Activated CD4-positive, alpha-beta T cell treated with anti-CD3 and anti-CD28 coated beads, Interleukin-10, Interleukin-2, amounts not matched to agents 100 ng/mL and 50 ng/mL, durations not matched to agents 16 hours and 8 hours (primary cell): ENCODE data around the gene PALM3.

Experiments
- DNase-seq: peaks from one replicate; pipeline ENCODE4 v3.0.0-alpha.2; 2020

The PALM3 gene

DNA sequence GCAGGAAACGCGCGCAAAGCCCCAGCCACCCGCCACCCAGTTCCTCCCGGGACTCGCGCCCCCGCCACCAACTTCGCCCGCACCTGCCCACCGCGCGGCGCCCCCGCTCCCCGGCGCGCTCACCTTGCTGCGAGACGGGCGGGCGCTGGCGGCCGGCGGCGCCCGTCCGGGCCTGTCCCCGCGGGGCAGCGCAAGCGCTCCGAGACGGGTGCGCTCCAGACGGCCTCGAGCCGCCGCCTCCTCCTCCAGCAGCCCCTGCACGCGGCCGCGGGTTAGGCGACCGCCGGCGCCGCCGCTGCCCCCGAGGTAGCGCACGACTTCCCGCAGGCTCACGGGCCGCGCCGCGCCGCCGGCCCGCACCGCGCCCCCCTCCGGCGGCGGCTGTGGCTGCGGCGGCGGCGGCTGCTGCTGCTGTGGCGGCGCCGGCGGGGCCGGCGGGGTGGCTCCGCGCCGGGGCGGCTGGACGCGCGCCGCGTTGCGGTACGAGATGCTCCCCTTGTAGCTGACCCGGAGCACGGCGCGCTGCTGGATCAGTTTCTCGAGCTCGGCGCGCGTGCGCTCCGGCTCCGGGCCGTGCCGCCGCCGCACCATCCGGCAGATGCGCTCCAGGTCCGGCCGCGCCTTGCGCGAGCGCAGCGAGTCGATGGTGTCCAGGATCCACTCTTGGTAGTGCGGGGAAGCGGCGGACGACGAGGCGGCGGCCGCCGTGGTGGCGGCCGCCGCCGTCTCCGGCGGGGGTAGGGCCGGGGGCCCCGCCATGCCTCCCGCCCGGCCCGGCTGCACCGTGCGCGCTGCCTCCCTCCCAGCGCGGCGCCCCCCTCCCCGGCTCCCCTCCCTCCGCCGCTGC lies 28.0 kb upstream of the PALM3 start:
- DNase-seq = peak; percentile 68

DNA sequence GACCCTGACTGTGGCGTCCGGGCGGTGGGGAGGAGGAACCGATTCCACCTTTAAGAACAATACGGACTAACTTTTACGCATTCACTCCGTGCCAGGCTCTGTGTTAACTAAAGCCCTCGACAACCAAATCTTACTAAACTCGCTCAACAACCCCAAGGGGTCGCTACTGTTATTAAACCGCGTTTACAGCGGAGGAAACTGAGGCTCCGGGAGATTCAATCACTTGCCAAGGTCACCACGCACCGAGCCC lies 27.5 kb upstream of the PALM3 start:
- peak; percentile 34 for DNase-seq

DNA sequence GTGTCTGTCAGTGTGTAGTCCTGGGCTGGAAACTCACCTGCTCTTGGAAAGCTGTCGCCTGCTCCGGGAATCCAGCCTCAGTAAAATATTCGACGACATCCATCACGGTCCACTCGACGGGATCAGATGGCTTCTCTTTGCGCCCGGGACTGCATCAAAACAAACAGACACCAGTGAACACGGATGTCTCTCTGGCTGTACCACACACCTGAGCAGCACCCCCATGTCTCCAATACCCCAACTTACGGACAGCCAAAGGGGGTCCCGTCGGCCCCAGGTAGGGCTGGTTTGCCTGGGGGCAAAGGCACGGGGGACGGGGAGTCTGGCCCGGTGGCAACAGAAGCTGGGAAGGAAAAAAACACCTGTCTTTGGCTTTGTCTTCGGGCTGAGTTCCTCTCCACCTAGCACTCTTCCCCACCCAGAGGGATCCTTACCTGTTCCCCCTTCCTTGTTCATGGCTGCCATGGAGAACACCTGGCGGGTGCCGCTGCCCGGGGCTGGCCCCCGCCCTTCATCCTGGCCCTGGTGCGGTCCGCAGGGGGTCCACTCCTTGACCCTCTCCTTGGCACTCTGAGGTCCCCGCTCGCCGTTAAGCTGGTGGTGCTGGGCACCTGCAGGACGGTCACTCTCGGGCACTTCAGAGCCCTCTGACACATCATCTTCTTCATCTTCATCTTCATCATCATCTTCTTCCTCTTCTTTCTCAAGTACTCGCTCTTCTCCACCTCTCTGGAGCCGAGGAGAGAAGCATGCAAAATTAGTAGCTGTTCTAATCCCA lies 26.9 kb upstream of the PALM3 start:
- no peak for DNase-seq

DNA sequence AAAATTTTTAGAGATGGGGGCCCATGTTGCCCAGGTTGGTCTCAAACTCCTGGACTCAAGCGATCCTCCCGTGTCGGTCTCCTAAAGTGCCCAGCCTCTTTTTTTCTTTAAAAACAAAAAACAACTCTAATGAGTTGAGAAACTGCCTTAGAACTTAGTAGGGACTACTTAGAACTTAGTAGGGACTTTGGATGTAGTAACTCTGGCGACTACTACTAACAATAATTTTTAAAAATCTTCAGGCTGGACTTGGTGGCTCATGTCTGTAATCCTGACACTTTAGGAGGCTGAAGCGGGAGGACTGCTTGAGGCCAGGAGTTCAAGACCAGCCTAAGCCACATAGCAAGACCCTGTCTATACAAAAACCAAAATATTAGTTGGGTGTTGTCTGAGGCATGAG lies 24.2 kb upstream of the PALM3 start:
- no peak for DNase-seq

DNA sequence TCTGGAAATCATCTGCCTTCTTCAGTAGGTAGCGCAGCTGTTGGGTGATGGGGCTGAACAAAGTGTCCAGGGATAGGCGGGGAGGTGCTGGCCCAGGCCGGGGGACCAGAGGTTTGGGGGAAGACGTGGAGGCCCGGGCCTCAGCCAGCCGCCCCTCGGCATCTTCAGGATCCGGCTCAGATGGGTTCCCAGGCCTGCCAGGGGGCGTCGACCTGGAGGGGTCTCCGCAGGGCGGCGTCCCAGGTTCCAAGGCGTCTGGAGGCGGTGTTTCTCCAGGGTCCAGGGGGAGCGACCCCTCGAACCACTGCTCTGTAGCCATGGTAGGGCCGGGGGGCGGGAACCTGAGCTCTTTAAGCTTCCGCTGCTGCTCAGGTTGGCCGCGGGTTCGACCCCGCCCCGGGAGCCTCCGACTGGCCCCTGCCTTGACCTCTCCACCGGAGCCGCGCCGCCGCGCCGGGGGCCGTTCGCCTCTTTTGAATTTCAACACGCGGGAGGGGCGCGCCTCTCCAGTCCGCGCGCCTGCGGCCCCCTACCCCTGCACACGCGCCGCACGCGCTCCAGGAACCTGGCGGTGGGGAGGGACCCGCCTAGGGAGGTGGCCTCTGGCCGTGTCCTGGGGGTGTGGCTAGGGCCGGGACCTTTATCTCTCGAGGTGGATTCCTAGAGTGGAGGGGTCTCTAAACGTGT lies 23.6 kb upstream of the PALM3 start, which contains the start of gene C19orf67:
Gene C19orf67 (minus strand): TSS at position 475 of the 687 bp plus-strand sequence. CDS start 156 bp downstream, at position 319.
- DNase-seq = no peak

DNA sequence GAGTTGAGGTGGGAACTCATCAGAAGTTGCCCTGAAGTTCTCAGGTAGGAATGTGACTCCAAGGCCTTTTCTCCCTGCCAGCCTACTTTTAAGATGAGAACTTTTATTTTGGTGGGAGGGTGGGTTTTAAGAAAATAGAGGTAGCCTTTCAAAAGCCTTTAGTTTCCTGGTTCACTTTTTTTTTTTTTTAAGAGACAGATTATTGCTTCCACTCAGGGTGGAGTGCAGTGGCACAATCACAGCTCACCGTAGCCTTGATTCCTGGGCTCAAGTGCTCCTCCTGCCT lies 20.7 kb upstream of the PALM3 start:
- DNase-seq = no peak

DNA sequence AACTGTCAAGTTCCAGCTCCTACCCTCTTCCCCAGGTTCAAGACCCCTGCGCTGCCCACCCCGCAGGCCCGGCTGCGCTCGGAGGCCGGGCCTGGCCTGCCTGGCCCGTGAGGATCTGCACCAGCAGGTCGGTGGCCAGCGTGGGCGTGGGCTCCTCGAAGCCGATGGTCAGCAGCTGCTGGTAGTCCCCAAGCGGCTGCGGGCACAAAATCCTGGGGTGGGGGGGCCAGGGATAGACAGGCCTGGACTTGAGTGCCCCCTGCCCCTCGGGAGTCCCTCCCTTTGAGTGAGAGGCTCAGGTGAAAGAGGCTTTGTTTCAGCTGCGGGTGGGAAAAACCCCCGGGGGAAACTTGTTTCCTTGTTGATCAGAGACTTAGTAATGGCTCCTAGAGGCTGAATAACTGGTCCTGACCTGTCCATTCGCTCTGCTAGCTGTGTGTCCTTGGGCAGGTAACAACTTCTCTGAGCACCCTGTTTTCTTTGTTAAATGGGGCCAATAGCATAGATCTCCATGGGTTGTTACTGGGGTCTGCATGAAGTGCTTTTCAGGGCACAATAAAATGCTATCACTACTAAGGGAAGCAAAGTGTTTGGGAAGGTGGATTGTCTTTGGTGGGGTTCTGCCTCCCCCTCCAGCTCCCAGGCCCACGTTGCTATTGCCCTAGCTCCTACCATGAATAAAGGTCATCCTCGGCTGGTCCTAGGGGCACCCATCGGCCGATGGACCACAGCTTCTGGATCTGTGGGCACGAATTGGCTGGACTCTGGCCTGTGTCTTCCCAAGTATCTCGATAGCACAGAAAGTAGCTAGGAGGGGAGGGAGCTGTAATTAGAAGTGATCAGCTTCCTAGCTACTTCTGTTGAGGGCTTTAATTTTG lies 20.2 kb upstream of the PALM3 start:
- peak; percentile 16 for DNase-seq

DNA sequence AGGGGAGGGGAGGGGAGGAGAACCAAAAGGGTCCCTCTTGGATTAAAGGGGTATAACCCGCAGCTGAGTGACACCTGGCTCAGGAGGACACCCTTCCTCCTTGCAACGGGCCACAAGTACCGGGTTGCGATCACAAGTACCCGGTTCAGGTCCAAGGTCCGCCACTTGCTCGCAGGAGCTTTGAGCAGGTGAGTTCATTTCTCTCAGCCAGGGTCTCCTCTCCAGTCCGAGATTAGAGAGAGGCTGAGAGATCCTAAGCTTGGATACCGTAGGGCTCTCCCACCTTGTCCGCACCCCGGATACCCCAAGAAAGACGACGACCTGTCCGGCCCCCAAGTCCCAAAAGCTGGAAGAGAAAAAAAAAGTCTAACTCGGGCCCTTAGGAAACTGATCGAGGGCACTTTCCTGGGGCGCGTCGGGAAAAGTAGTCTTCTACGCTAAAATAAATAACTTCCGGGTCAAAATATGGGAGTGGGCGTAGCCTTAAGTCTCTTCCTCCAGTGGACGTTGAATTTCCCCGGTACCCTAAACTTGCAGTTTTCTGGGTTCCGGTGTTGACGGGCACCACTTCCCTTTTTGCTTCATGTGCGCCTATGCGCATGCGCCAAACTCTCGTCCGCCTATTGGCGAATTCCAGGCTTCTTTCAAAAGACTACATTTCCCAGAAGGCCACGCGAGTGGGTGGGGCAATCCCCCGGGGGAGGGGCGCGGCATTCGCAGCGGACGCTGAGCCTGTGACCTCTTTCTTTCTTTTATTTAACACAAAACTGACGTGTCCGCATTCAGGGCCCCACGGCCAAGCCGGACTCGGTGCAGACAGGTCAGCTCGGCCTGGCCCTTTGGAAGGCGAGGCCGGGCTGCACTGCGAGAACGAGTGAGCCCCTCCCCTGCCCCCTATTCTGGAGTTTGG lies 19.3 kb upstream of the PALM3 start:
- peak; percentile 100 for DNase-seq

DNA sequence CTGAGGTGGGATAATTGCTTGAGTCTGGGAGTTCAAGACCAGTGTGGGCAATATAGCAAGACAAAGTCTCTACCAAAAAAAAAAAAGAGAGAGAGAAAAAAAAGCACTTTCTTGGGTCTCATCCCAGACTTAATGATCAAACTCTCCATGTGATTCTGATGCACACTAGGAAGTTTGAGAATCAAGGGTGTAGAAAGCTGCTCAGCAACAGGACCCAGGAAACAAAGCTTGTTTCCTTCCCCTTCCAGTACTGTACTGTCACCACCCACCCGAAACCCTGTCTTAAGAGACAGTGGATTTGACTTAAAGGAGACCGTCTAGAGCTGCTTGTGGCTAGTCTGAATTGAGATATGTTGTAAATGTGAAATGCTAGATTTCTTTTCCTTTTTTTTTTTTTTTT lies 16.5 kb upstream of the PALM3 start:
- DNase-seq = no peak

DNA sequence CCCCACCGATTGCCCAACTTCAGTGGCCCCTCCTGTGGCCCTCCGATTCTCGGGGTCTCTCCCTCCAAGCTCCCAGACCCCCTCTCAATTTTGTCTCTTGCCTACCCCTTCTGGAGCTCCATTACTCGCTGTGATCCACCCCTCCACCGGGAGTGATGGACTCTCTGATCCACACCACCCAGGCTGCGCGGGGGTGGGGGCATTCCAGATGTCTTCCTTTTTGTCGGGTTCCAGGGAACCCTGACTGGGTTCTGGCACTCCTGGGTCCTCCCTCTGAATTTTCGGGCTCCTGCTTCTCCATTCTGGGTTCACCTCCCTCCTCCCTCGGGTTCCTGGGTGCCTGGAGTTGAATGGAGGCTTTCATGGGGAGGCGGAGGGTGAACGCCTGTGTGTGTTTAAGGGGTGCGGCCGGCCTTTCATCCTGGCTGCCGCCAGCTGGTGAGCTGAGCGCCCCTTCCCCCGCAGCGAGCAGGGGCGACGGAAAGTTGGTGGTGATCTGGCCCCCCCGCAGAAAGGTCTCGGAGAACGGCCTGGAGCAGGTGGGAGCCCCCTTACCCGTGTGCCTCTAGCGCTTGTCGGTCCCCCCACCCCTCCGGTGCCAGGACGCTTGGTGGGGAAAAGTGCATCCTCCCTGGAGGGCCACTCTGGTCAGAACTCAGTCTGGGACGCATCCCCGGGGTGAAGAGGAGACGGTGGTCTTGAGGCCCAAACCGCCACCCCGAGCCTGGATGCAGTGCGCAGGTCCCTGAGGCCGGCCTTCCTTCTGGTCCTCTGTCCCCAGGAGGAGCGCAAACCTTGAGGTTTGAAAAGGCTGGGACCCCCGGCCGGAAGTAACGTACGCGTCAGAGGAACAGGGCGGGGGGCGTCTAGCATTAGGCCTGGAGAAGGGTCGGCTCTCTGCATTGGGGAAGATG lies 12.3 kb upstream of the PALM3 start:
- DNase-seq = peak; percentile 35

DNA sequence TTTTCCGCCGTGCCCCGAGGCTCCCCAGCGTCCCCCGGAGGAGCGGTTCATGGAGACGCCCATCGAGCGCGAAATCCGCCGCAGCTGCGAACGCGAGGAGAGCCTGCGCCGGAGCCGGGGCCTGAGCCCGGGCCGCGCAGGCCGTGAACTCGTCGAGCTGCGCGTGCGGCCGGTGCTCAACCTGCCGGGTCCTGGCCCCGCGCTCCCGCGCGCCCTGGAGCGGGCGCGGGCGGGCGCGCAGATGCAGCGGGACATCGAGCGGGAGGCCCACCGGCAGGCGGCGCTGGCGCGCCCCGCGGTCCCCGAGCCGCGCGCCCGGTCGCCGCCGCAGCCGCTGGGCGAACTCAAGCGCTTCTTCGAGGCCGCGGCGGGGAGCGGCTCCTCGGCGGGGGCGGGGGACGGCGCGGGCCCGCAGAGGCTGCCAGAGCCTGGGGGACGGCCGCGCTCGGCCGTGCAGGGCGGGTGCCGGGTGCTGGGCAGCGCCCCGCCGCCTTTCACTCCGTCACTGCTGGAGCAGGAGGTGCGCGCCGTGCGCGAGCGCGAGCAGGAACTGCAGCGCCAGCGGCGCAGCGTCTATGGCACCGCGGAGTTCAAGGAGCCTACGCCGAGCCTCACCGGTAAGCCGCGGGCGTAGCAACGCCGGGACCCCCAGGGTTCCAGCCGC lies 11.5 kb upstream of the PALM3 start:
- DNase-seq = peak; percentile 87

DNA sequence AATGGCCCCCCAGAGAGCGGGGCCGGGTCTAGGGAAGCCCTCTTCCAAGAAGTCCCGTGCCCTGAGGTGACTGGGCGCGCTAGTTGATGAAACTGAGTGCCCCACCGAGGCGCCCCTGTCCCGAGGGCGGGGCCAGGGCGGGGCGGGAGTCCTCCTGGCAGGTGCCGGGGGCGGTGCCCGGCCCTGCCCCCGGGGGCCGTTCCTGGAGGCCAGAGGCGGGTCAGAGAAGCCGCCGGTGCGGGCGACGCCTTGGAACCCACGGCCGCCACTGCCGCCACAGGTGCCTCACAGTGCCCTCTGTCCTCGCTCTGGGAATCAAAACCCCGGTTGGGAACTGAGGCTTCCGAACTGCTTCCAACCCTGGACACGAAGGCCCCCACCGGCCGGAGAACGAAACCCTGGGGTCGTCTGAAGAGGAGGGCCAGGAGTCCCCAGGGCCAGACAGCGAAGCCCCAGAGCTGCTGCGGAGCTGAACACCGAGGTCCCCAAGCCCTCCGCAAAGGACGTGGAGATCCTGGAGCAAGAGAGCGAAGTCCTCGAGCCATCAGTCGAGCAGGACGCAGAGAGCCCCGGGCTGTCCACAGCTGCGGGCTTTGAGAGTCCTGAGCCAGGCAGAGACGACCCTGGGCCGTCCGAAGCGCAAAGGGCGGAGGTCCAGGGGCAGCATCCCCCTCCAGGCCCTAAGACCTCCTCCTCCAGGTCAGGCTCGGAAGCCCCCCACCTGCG lies 10.8 kb upstream of the PALM3 start, which contains the start of gene MISP3:
Gene MISP3 (plus strand): TSS at position 252 of the 726 bp plus-strand sequence. CDS start 524 bp downstream, outside the sequence.
- peak; percentile 53 for DNase-seq

DNA sequence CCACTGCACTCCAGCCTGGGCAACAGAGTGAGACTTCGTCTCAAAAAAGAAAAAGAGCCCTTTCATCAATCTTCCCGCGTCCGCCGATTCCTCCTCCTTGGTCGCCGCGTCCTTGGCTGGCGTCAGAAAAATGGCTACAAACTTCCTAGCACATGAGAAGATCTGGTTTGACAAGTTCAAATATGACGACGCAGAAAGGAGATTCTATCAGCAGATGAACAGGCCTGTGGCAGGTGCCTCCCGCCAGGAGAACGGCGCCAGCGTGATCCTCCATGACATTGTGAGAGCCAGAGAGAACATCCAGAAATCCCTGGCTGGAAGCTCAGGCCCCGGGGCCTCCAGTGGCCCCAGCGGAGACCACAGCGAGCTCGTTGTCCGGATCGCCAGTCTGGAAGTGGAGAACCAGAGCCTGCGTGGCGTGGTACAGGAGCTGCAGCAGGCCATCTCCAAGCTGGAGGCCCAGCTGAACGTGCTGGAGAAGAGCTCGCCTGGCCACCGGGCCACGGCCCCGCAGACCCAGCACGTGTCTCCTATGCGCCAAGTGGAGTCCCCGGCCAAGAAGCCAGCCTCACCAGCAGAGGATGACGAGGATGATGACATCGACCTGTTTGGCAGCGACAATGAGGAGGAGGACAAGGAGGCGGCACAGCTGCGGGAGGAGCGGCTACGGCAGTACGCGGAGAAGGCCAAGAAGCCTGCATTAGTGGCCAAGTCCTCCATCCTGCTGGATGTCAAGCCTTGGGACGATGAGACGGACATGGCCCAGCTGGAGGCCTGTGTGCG lies 8.6 kb upstream of the PALM3 start:
- DNase-seq = no peak

DNA sequence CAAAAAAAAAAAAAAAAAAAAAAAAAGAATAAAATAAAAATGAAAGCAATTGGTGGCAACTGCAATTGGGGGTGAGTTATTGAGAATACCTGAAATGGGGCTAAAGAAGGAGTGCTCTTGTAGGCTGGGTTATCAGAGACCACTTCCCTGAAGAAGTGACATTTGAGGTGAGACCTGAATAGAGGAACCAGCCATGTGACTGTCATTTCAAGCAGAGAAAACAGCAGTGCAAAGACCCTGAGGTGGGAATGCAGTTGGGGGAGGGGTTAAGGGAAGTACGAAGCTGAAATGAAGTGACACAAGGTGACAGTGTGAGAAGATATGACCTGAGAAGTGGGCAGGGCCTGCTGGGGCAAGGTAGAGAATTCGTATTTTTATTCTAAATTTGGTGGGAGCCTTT lies 4.3 kb upstream of the PALM3 start:
- DNase-seq = no peak

DNA sequence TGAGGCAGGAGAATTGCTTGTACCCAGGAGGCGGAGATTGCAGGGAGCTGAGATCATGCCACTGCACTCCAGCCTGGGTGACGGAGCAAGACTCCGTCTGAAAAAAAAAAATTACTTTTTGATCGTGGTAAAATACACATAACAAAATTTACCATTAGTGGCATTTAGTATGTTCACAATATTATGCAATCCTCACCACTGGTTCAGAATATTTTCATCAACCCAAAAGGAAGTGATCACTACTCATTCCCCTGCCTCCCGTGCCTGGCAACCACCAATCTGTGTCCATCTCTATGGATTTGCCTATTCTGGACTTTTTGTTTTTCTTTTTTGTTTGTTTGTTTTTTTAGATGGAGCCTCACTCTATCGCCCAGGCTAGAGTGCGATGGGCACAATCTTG lies 1.2 kb upstream of the PALM3 start:
- no peak for DNase-seq

DNA sequence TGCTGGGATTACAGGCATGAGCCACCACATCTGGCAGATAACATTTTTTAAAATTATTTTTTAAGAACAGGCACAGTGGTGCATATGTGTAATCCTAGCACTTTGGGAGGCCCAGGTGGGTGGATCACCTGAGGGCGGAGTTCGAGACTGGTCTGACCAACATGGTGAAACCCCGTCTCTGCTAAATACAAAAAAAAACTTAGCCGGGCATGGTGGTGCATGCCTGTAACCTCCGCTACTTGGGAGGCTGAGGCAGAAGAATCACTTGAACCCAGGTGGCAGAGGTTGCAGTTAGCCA lies 631 bp upstream of the PALM3 start:
- no peak for DNase-seq

DNA sequence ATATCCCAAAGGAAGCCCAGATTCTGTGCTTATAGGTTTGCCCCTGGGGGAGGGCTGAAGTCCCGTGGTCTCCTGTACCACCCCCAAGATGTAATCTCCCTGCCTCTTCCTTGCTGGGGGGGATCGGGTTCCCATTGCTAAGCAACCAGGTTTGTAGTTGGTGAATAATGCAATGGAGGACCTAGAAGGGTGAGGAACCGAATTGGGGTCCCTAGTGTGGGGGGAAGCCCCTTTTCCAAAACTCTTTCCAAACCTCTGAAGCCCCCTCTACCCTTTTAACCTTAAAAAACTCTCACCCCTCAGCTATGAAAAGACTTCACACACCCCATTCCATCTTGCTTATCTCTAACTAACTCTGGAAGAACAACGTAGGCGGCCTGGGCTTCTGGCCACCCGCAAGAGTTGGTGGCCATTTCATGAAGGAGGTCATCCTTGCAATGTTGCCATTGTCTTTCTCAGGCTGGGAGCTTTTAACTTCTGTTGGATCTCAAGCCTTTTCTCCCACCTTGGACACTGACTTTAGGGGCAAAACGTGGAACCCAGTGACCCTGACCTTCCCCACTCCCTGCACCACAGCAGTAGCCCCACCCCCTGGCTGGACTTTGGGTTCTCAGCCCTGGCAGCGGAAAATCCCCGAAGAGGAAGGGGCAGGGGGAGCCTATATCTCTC lies 661 bp downstream of the PALM3 start:
- DNase-seq = no peak

DNA sequence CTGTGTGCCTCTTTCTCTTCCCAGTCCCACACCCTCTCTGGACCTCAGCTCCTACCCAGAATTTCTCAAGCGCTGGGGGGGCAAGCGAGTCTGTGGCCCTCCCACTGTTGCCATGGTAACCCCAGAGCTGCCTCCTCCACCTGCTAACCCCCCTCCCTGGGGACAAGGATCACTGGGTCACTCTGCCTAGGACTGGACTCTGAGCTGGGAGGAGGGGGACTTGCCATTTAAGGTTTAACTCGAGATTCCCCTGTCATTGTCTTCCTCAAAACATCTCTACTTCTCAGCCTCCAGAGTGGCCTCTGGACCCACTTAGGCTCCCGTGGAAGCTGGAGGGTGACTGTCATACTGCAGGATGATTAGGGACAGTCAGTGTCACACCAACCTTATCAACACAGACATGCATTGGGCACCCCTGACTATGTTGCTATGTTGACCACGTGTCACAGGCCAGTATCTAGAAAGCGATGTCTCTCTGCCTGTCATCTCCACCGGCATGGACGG lies 2.2 kb downstream of the PALM3 start:
- no peak for DNase-seq
